ENCODE measurements around the gene TEP1. TPM values are rescaled to one million over a fixed set of nuclear protein-coding genes. Genes with fewer than 3 reads are reported as not detected.

The TEP1 gene
- total RNA-seq, 2 donors from 2014 or later = 40.2 to 41.4 TPM

GRCh38 chr14:20441461-20441860 lies 28.2 kb upstream of the TEP1 start:
- Mint-ChIP-seq H3K4me1 (ENCODE audit: low read depth) (peaks cover 24% of the 10 kb centered on the region), H3K36me3 (ENCODE audit: insufficient read depth in 2 of 2) (no peaks in the 10 kb centered on the region), H3K4me3 (peak overlapping the region in 1 of 2 donors; percentile 70), H3K27me3 (ENCODE audit: low read depth) (peaks cover 4% of the 10 kb centered on the region), H3K27ac (no peak overlapping the region), H3K9me3 (no peaks in the 10 kb centered on the region)
- ATAC-seq (replicated peaks in 1 of 2) (no peak), DNase-seq (no peak)

DNA sequence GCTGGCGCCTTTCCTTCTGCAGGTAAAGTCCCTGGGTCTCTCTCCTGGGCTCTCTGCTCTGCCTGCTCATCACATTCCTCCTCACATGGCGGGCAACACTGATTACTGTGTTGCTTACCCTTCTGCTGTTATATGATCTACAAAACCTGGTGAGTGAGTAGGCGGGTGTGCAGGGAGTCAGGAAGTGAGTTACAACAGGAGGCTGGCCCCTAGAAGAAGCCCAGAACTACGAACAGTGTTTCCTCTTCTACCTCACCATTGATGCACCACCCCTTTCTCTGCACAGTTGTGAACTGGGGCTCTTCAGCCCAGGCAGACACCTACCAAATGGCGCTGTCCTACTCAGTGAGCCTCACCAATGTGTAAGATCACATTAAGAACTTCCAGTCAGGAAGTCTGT lies 27.6 kb upstream of the TEP1 start:
- Mint-ChIP-seq H3K4me3 (peak overlapping the region; percentile 35 to 70), H3K27ac (peak overlapping the region; percentile 3), H3K36me3 (ENCODE audit: insufficient read depth in 2 of 2) (no peaks in the 10 kb centered on the region), H3K9me3 (no peaks in the 10 kb centered on the region), H3K4me1 (ENCODE audit: low read depth) (peaks cover 24% of the 10 kb centered on the region), H3K27me3 (ENCODE audit: low read depth) (peaks cover 4% of the 10 kb centered on the region)
- peak; percentile 80 to 90 for ATAC-seq (replicated peaks in 1 of 2)
- DNase-seq = peak; percentile 30 to 37

DNA sequence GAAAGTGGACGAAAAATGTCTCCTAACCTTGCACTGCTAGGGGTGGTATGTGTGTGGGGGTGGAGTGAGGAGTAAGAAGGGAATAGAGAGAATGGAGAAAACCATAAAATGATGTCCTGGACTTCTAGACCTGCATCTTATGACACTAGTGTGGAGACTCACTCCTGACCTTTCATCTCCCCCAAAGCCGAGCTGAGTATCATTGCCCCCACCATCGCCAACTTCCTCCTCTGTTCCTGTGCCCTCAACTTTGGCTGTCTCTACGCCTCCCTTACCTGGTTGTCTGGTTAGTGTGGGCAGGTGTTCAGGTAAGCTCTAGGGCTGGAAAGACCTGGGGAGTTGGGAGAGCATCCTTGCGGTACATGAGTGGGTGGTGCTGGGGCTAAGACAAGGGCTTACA lies 27.2 kb upstream of the TEP1 start:
- peaks cover 24% of the 10 kb centered on the region for H3K4me1 Mint-ChIP-seq (ENCODE audit: low read depth)
- peak overlapping the region; percentile 35 to 70 for H3K4me3 Mint-ChIP-seq
- H3K27me3 Mint-ChIP-seq (ENCODE audit: low read depth) = peaks cover 4% of the 10 kb centered on the region
- no peaks in the 10 kb centered on the region for H3K9me3 Mint-ChIP-seq
- no peaks in the 10 kb centered on the region for H3K36me3 Mint-ChIP-seq (ENCODE audit: insufficient read depth in 2 of 2)
- no peak overlapping the region for H3K27ac Mint-ChIP-seq
- DNase-seq (no peak), ATAC-seq (replicated peaks in 1 of 2) (peak; percentile 13 to 27)

DNA sequence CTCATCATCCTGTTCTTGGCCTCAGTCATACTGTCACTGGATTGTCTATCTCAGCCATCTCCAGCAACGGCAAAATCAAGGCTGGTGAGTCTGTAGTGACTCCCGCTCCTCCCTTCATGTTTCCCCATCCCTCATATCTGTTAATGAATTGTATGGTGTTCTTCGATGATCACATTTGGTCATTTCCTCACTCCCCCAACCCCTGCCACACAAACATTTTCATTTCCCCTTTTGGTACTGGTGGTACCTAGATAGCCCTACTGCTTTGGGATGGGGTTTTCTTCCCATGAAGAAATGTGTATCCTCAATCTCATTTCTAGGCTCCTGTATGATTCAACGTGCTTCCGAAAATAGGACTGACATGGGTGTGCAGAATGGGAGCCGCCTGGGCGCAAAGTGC lies 25.4 kb upstream of the TEP1 start:
- ATAC-seq (replicated peaks in 1 of 2) (no peak), DNase-seq (no peak)
- no peaks in the 10 kb centered on the region for H3K9me3 Mint-ChIP-seq
- peaks cover 24% of the 10 kb centered on the region for H3K4me1 Mint-ChIP-seq (ENCODE audit: low read depth)
- no peak overlapping the region for H3K4me3 Mint-ChIP-seq
- peaks cover 4% of the 10 kb centered on the region for H3K27me3 Mint-ChIP-seq (ENCODE audit: low read depth)
- no peak overlapping the region for H3K27ac Mint-ChIP-seq
- no peaks in the 10 kb centered on the region for H3K36me3 Mint-ChIP-seq (ENCODE audit: insufficient read depth in 2 of 2)

- Mint-ChIP-seq H3K4me1 (ENCODE audit: low read depth) (peaks cover 14% of the 10 kb centered on the region), H3K4me3 (no peak overlapping the region), H3K27me3 (ENCODE audit: low read depth) (peaks cover 4% of the 10 kb centered on the region), H3K36me3 (ENCODE audit: insufficient read depth in 2 of 2) (no peaks in the 10 kb centered on the region), H3K9me3 (no peaks in the 10 kb centered on the region), H3K27ac (no peak overlapping the region)
- DNase-seq = no peak
- no peak for ATAC-seq (replicated peaks in 1 of 2)
Observed at GRCh38 chr14:20436363-20436755, 23.1 kb upstream of the TEP1 start.

DNA sequence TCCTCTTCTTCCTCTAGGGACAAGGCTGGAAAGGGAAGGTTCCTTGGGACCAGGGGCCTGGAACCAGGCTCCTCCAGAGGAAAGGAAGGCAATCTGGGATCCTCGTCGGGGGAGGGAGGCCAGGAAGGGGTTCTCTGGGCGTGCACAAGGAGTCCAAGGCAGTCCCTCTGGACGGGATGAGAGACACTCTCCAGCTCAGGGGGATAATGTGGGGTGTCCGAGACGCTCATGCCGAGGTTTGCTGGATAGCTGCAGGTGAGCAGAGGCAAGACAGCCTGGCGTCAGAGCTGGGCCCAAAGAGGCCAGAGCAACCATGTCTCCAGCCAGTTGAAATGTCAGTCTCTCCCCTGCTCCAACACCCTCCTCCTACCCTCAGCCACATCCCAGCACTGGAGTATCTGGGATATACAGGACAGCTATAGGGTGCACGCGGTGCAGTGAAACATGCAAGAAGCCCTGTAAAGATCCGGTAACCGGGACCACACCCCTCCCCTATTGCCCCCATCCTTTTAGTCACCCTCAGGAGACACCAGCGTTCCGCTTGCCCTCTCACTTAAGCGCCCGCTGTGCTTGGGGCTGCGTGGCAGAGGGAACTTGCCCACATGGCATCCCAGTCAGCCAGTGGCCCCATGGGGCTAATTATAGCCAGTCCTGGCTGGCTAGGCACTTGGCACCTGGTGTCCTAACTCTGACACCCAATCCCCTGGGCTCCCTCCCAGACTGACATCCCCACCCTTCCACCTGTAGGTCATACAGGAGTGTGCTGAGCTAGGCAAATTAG lies 22.5 kb upstream of the TEP1 start, which contains the start of gene KLHL33:
Gene KLHL33, minus strand, starts transcription at position 585 of the 781 bp plus-strand sequence. Its CDS starts 355 bp downstream, at position 230.
- no peak for DNase-seq
- Mint-ChIP-seq H3K36me3 (ENCODE audit: insufficient read depth in 2 of 2) (no peaks in the 10 kb centered on the region), H3K27me3 (ENCODE audit: low read depth) (peaks cover 4% of the 10 kb centered on the region), H3K4me1 (ENCODE audit: low read depth) (peaks cover 8% of the 10 kb centered on the region), H3K27ac (no peak within 1 kb of the TSS), H3K9me3 (no peaks in the 10 kb centered on the region), H3K4me3 (no peak within 1 kb of the TSS)
- ATAC-seq (replicated peaks in 1 of 2) = no peak

- Mint-ChIP-seq H3K9me3 (no peaks in the 10 kb centered on the region), H3K36me3 (ENCODE audit: insufficient read depth in 2 of 2) (no peaks in the 10 kb centered on the region), H3K27ac (no peak overlapping the region), H3K4me1 (ENCODE audit: low read depth) (no peaks in the 10 kb centered on the region), H3K27me3 (ENCODE audit: low read depth) (peaks cover 4% of the 10 kb centered on the region), H3K4me3 (no peak overlapping the region)
- DNase-seq (no peak), ATAC-seq (replicated peaks in 1 of 2) (no peak)
Observed at GRCh38 chr14:20434701-20435581, 21.6 kb upstream of the TEP1 start.

DNA sequence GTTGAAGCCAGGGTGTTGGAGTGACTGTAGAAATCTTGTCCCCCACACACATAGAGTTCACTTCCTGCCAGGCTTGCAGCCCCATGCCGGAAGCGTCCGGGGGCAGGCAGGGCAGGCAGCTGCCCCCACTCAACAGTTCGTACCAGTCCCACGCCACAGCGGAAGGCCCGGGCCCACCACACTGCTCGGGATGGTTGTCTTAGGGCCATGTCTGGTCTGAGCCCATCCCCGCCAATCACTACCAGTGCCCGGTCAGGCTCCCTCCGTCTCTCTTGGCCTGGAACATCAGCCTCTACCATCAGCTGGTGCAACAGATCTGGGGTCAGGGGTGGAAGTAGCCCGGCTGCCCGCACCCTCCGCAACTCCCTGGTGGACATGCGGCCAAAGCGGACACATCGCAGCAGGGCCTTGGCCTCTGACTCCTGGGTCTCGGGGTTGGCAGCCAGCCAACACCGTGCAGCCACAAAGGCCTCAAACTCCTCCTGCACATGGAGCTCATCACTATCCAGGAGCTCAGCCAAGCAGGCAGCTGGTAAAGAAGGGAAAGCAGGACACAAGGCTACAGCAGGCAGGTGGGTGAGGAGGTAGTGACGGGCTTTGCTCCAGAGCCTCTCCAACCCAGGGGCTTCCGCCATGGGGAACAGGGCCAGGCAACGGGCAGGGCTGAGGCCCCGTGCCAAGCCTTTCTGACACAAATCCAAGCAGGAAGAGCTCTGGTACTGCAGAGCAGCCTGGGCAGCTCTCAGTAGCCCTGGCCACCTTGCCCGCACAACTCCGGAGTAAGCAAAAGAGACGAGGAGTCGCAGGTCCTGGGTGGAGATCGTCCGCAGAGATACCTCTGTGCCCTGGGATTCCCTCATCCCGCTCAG lies 16.7 kb upstream of the TEP1 start:
- Mint-ChIP-seq H3K27me3 (ENCODE audit: low read depth) (no peaks in the 10 kb centered on the region), H3K9me3 (no peaks in the 10 kb centered on the region), H3K27ac (no peak overlapping the region), H3K36me3 (ENCODE audit: insufficient read depth in 2 of 2) (no peaks in the 10 kb centered on the region), H3K4me1 (ENCODE audit: low read depth) (peaks cover 28% of the 10 kb centered on the region), H3K4me3 (peak overlapping the region in 1 of 2 donors; percentile 10)
- ATAC-seq (replicated peaks in 1 of 2) (peak; percentile 18 to 20), DNase-seq (no peak)

DNA sequence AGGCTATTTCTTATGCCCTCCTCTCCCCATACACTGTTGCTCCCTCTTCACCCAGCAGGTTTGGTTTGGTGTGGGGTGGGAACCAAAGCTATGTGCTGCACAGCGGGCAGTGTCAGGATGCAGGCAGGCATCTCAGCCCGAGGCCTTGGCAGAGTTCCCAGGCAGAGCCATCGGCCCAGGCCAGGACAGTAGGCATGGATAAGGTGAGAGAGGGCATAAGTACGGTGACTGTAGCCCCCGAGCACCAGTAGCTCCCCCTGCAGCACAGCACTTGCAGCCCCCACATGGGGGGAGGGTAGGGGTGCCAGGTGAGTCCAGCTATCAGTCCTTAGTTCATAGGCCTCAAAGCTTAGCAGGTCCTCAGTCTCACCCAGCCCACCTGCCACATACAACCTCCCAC lies 15.5 kb upstream of the TEP1 start:
- H3K4me3 Mint-ChIP-seq = peak overlapping the region; percentile 42 to 58
- H3K27me3 Mint-ChIP-seq (ENCODE audit: low read depth) = no peaks in the 10 kb centered on the region
- peak overlapping the region; percentile 91 for H3K27ac Mint-ChIP-seq
- DNase-seq (no peak), ATAC-seq (replicated peaks in 1 of 2) (peak in 1 of 2 donors; percentile 17)
- no peaks in the 10 kb centered on the region for H3K36me3 Mint-ChIP-seq (ENCODE audit: insufficient read depth in 2 of 2)
- H3K4me1 Mint-ChIP-seq (ENCODE audit: low read depth) = peaks cover 28% of the 10 kb centered on the region
- H3K9me3 Mint-ChIP-seq = no peaks in the 10 kb centered on the region

DNA sequence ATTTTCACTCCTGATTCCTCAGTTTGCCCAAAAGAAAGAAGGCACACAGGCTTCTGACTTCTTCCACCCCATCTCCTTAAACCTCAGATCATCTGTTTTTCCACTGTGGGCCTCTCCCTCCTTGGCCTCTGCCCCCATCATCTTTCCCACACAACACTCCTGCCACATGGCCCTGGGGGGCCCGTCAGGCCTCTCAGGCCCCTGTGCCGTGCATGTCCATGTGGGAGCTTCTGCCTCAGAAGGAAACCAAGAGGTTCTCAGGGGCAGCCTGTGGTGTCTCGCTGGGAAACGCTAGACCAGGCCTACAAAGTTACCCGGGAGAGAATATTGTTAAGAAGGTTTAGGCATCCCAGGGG lies 14.7 kb upstream of the TEP1 start:
- peak overlapping the region; percentile 55 to 59 for H3K4me3 Mint-ChIP-seq
- peaks cover 28% of the 10 kb centered on the region for H3K4me1 Mint-ChIP-seq (ENCODE audit: low read depth)
- DNase-seq = no peak
- H3K9me3 Mint-ChIP-seq = no peaks in the 10 kb centered on the region
- no peaks in the 10 kb centered on the region for H3K36me3 Mint-ChIP-seq (ENCODE audit: insufficient read depth in 2 of 2)
- H3K27ac Mint-ChIP-seq = peak overlapping the region; percentile 80
- no peaks in the 10 kb centered on the region for H3K27me3 Mint-ChIP-seq (ENCODE audit: low read depth)
- peak; percentile 30 to 44 for ATAC-seq (replicated peaks in 1 of 2)

DNA sequence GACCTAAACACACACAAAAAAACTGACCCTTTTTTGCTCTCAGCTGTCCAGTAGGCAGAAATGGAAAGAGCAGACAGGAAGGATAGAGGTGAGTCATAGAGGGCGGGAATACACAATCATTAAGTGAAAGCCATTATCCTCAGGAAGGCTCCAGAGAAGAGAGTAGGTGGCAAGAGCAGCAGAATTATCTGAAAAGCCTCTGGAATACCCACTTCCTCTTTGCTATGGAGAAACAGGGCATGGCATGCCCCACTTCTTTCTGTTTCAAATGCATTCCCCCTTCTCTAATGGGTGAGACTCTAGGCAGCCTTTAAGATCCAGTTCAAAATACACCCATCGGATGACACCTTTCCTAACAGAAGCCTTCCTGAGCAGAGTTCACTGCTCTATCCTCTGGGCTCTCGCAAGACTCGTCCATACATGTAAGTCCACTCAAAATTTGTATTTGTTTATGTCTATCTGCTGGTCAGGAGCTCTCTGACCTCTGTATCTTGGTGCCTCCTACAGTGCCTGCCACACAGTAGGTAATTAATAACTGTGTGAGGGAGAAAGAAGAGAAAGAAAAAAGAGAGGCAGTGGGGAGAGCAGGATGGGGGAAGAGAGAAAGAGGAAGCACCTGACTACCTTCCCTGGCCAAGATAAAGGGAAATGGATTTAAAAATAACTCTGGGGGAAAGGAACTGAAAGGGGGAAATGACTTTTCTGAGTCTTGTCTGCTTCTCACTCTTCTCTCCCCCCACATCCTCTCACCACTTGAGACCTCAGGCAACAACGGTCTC lies 14.1 kb upstream of the TEP1 start:
- no peak for DNase-seq
- H3K4me1 Mint-ChIP-seq (ENCODE audit: low read depth) = peaks cover 28% of the 10 kb centered on the region
- H3K36me3 Mint-ChIP-seq (ENCODE audit: insufficient read depth in 2 of 2) = no peaks in the 10 kb centered on the region
- peak overlapping the region; percentile 55 to 59 for H3K4me3 Mint-ChIP-seq
- H3K27me3 Mint-ChIP-seq (ENCODE audit: low read depth) = no peaks in the 10 kb centered on the region
- peak; percentile 58 to 70 for ATAC-seq (replicated peaks in 1 of 2)
- H3K9me3 Mint-ChIP-seq = no peaks in the 10 kb centered on the region
- H3K27ac Mint-ChIP-seq = peak overlapping the region; percentile 80

- Mint-ChIP-seq H3K36me3 (ENCODE audit: insufficient read depth in 2 of 2) (no peaks in the 10 kb centered on the region), H3K4me3 (no peak overlapping the region), H3K4me1 (ENCODE audit: low read depth) (peaks cover 28% of the 10 kb centered on the region), H3K27me3 (ENCODE audit: low read depth) (no peaks in the 10 kb centered on the region), H3K9me3 (no peaks in the 10 kb centered on the region), H3K27ac (no peak overlapping the region)
- no peak for ATAC-seq (replicated peaks in 1 of 2)
- DNase-seq = no peak
Observed at GRCh38 chr14:20424851-20425250, 11.6 kb upstream of the TEP1 start.
